Measurements from ENCODE around the gene MIGA2. TPM values are rescaled to one million over a fixed set of nuclear protein-coding genes. Genes with fewer than 3 reads are reported as not detected.

MIGA2 gene
- 26.4 TPM for polyA plus RNA-seq (2013)

GRCh38 chr9:129036241-129036922, at the start of gene MIGA2:
TSS of gene MIGA2 (plus strand) at chr9:129036626. CDS start at chr9:129040595, 3,969 bp downstream.
- POLR2A ChIA-PET, result interaction anchor here (0.6 kb wide), 1 partner anchor 26 kb away, joined by 4 read pairs; no protein-coding TSS in a partner anchor
- Histone ChIP-seq H3K27ac (ENCODE audit: insufficient read depth in 1 of 2, low read depth in 1 of 2, low read length in 2 of 2, poor library complexity in 1 of 2, severe bottlenecking in 2 of 2) (peak within 1 kb of the TSS; percentile 50 to 79), H3K4me1 (ENCODE audit: control extremely low read depth in 1 of 4, control insufficient read depth in 4 of 4, insufficient read depth in 4 of 4, low read length in 3 of 4) (peaks cover 2 to 25% (median 21%) of the 10 kb centered on the region in 4 experiments), H3K27me3 (replicated peaks in 2 of 5; ENCODE audit: control insufficient read depth in 4 of 5, insufficient read depth in 5 of 5, low read length in 4 of 5) (no peaks in the 10 kb centered on the region), H3K9me3 (ENCODE audit: control extremely low read depth in 1 of 5, control insufficient read depth in 4 of 5, insufficient read depth in 2 of 5, low read depth in 1 of 5, low read length in 4 of 5) (no peaks in the 10 kb centered on the region), H3K36me3 (ENCODE audit: control insufficient read depth in 4 of 4, insufficient read depth in 4 of 4, low read length in 3 of 4) (peaks cover 1 to 8% (median 5%) of the 10 kb centered on the region in 4 experiments), H3K4me3 (ENCODE audit: control insufficient read depth in 1 of 7, extremely low read depth in 1 of 7, insufficient read depth in 4 of 7, low read depth in 2 of 7, low read length in 6 of 7) (peak within 1 kb of the TSS; percentile 77 to 99 (median 90))
- 0% methylated on average over 48 of the region's 49 CpGs for WGBS (ENCODE audit: insufficient coverage)
- CTCF ChIA-PET, result no interaction called here
- peak; percentile 99 for DNase-seq

- CTCF ChIA-PET, result interaction anchor here (0.9 to 1.5 kb wide), 2 partner anchors 10 to 12 kb away, joined by 3 to 4 read pairs; no protein-coding TSS in a partner anchor
These were observed 49.8 kb upstream of the MIGA2 start for GRCh38 chr9:128986671-128987070.

GRCh38 chr9:128987805-128988204, 48.6 kb upstream of the MIGA2 start:
- no peak overlapping the region for H3K4me3 ChIP-seq (ENCODE audit: control insufficient read depth in 1 of 7, extremely low read depth in 1 of 7, insufficient read depth in 4 of 7, low read depth in 2 of 7, low read length in 6 of 7)
- H3K4me1 ChIP-seq (ENCODE audit: control extremely low read depth in 1 of 4, control insufficient read depth in 4 of 4, insufficient read depth in 4 of 4, low read length in 3 of 4), result no peaks in the 10 kb centered on the region
- H3K27ac ChIP-seq (ENCODE audit: insufficient read depth in 1 of 2, low read depth in 1 of 2, low read length in 2 of 2, poor library complexity in 1 of 2, severe bottlenecking in 2 of 2), result no peak overlapping the region
- peaks cover 10 to 86% (median 56%) of the 10 kb centered on the region in 4 experiments for H3K36me3 ChIP-seq (ENCODE audit: control insufficient read depth in 4 of 4, insufficient read depth in 4 of 4, low read length in 3 of 4)
- POLR2A ChIA-PET, result no interaction called here
- DNase-seq, result no peak
- CTCF ChIA-PET, result interaction anchor here (1.5 kb wide), 1 partner anchor 9 kb away, joined by 3 read pairs; no protein-coding TSS in a partner anchor
- no peaks in the 10 kb centered on the region for H3K27me3 ChIP-seq (replicated peaks in 2 of 5; ENCODE audit: control insufficient read depth in 4 of 5, insufficient read depth in 5 of 5, low read length in 4 of 5)
- H3K9me3 ChIP-seq (ENCODE audit: control extremely low read depth in 1 of 5, control insufficient read depth in 4 of 5, insufficient read depth in 2 of 5, low read depth in 1 of 5, low read length in 4 of 5), result no peaks in the 10 kb centered on the region
- WGBS (ENCODE audit: insufficient coverage), result 100% methylated on average over 3 of the region's 5 CpGs

More at GRCh38 chr9:128986671-128987070, 49.8 kb upstream of the MIGA2 start:
- Histone ChIP-seq H3K9me3 (ENCODE audit: control extremely low read depth in 1 of 5, control insufficient read depth in 4 of 5, insufficient read depth in 2 of 5, low read depth in 1 of 5, low read length in 4 of 5) (no peaks in the 10 kb centered on the region), H3K27ac (ENCODE audit: insufficient read depth in 1 of 2, low read depth in 1 of 2, low read length in 2 of 2, poor library complexity in 1 of 2, severe bottlenecking in 2 of 2) (no peak overlapping the region), H3K27me3 (replicated peaks in 2 of 5; ENCODE audit: control insufficient read depth in 4 of 5, insufficient read depth in 5 of 5, low read length in 4 of 5) (no peaks in the 10 kb centered on the region), H3K4me3 (ENCODE audit: control insufficient read depth in 1 of 7, extremely low read depth in 1 of 7, insufficient read depth in 4 of 7, low read depth in 2 of 7, low read length in 6 of 7) (no peak overlapping the region), H3K36me3 (ENCODE audit: control insufficient read depth in 4 of 4, insufficient read depth in 4 of 4, low read length in 3 of 4) (peaks cover 6 to 89% (median 58%) of the 10 kb centered on the region in 4 experiments), H3K4me1 (ENCODE audit: control extremely low read depth in 1 of 4, control insufficient read depth in 4 of 4, insufficient read depth in 4 of 4, low read length in 3 of 4) (no peaks in the 10 kb centered on the region)
- POLR2A ChIA-PET, result no interaction called here
- no peak for DNase-seq
- 100% methylated on average over 4 of the region's 5 CpGs for WGBS (ENCODE audit: insufficient coverage)

- no peaks in the 10 kb centered on the region for H3K9me3 ChIP-seq (ENCODE audit: control extremely low read depth in 1 of 5, control insufficient read depth in 4 of 5, insufficient read depth in 2 of 5, low read depth in 1 of 5, low read length in 4 of 5)
- H3K4me3 ChIP-seq (ENCODE audit: control insufficient read depth in 1 of 7, extremely low read depth in 1 of 7, insufficient read depth in 4 of 7, low read depth in 2 of 7, low read length in 6 of 7), result no peak overlapping the region
- DNase-seq, result peak; percentile 5 to 35 (median 31)
- 87% methylated on average over 7 of the region's 7 CpGs for WGBS (ENCODE audit: insufficient coverage)
- H3K36me3 ChIP-seq (ENCODE audit: control insufficient read depth in 4 of 4, insufficient read depth in 4 of 4, low read length in 3 of 4), result peaks cover 22 to 83% (median 51%) of the 10 kb centered on the region in 4 experiments
- POLR2A ChIA-PET, result no interaction called here
- no peaks in the 10 kb centered on the region for H3K4me1 ChIP-seq (ENCODE audit: control extremely low read depth in 1 of 4, control insufficient read depth in 4 of 4, insufficient read depth in 4 of 4, low read length in 3 of 4)
- H3K27me3 ChIP-seq (replicated peaks in 2 of 5; ENCODE audit: control insufficient read depth in 4 of 5, insufficient read depth in 5 of 5, low read length in 4 of 5), result no peaks in the 10 kb centered on the region
- CTCF ChIA-PET, result interaction anchor here (1.3 to 2.3 kb wide), 2 partner anchors 14 to 141 kb away, joined by 3 to 11 read pairs; no protein-coding TSS in a partner anchor
- H3K27ac ChIP-seq (ENCODE audit: insufficient read depth in 1 of 2, low read depth in 1 of 2, low read length in 2 of 2, poor library complexity in 1 of 2, severe bottlenecking in 2 of 2), result no peak overlapping the region
These were observed 43.4 kb upstream of the MIGA2 start for GRCh38 chr9:128992995-128993394.

GRCh38 chr9:128995791-128996190, 40.6 kb upstream of the MIGA2 start:
- ChIA-PET CTCF (interaction anchor here (4.6 kb wide), 1 partner anchor 10 kb away, joined by 30 read pairs; no protein-coding TSS in a partner anchor), POLR2A (interaction anchor here (0.6 kb wide), 1 partner anchor 839 kb away, joined by 3 read pairs; no protein-coding TSS in a partner anchor)
- no peak overlapping the region for H3K4me3 ChIP-seq (ENCODE audit: control insufficient read depth in 1 of 7, extremely low read depth in 1 of 7, insufficient read depth in 4 of 7, low read depth in 2 of 7, low read length in 6 of 7)
- no peaks in the 10 kb centered on the region for H3K4me1 ChIP-seq (ENCODE audit: control extremely low read depth in 1 of 4, control insufficient read depth in 4 of 4, insufficient read depth in 4 of 4, low read length in 3 of 4)
- H3K27ac ChIP-seq (ENCODE audit: insufficient read depth in 1 of 2, low read depth in 1 of 2, low read length in 2 of 2, poor library complexity in 1 of 2, severe bottlenecking in 2 of 2), result no peak overlapping the region
- no peak for DNase-seq
- no peaks in the 10 kb centered on the region for H3K9me3 ChIP-seq (ENCODE audit: control extremely low read depth in 1 of 5, control insufficient read depth in 4 of 5, insufficient read depth in 2 of 5, low read depth in 1 of 5, low read length in 4 of 5)
- H3K27me3 ChIP-seq (replicated peaks in 2 of 5; ENCODE audit: control insufficient read depth in 4 of 5, insufficient read depth in 5 of 5, low read length in 4 of 5), result no peaks in the 10 kb centered on the region
- peaks cover 39 to 85% (median 62%) of the 10 kb centered on the region in 4 experiments for H3K36me3 ChIP-seq (ENCODE audit: control insufficient read depth in 4 of 4, insufficient read depth in 4 of 4, low read length in 3 of 4)
- WGBS (ENCODE audit: insufficient coverage), result 92% methylated on average over 3 of the region's 5 CpGs

- CTCF ChIA-PET, result interaction anchor here (4.6 kb wide), 1 partner anchor 8 kb away, joined by 30 read pairs; no protein-coding TSS in a partner anchor
These were observed 38.0 kb upstream of the MIGA2 start for GRCh38 chr9:128998462-128998861.

More at GRCh38 chr9:128998462-128998861, 38.0 kb upstream of the MIGA2 start:
- Histone ChIP-seq H3K27ac (ENCODE audit: insufficient read depth in 1 of 2, low read depth in 1 of 2, low read length in 2 of 2, poor library complexity in 1 of 2, severe bottlenecking in 2 of 2) (no peak overlapping the region), H3K4me1 (ENCODE audit: control extremely low read depth in 1 of 4, control insufficient read depth in 4 of 4, insufficient read depth in 4 of 4, low read length in 3 of 4) (no peaks in the 10 kb centered on the region), H3K27me3 (replicated peaks in 2 of 5; ENCODE audit: control insufficient read depth in 4 of 5, insufficient read depth in 5 of 5, low read length in 4 of 5) (no peaks in the 10 kb centered on the region), H3K9me3 (ENCODE audit: control extremely low read depth in 1 of 5, control insufficient read depth in 4 of 5, insufficient read depth in 2 of 5, low read depth in 1 of 5, low read length in 4 of 5) (no peaks in the 10 kb centered on the region), H3K36me3 (ENCODE audit: control insufficient read depth in 4 of 4, insufficient read depth in 4 of 4, low read length in 3 of 4) (peaks cover 43 to 91% (median 72%) of the 10 kb centered on the region in 4 experiments), H3K4me3 (ENCODE audit: control insufficient read depth in 1 of 7, extremely low read depth in 1 of 7, insufficient read depth in 4 of 7, low read depth in 2 of 7, low read length in 6 of 7) (no peak overlapping the region)
- DNase-seq, result no peak
- WGBS (ENCODE audit: insufficient coverage), result 98% methylated on average over 5 of the region's 6 CpGs
- POLR2A ChIA-PET, result no interaction called here

Measured in common myeloid progenitor, CD34-positive (primary cell).